Breast epithelium (tissue), 3 donors: ENCODE measurements around the gene HSPBP1.

Experiments
- CTCF ChIP-seq, 3 donors: fragments of 450-650 bp; IDR thresholded peaks; one replicate each; pipeline ENCODE4 v1.5.1; 2016 to 2017; ENCODE audit warnings: antibody characterized with exemption in 3 of 3, mild to moderate bottlenecking in 3 of 3, moderate library complexity in 3 of 3
- POLR2A ChIP-seq: fragments of 450-650 bp; IDR thresholded peaks from one replicate; pipeline ENCODE4 v1.6.1; 2016; ENCODE audit warnings: antibody characterized with exemption, mild to moderate bottlenecking, moderate library complexity

GRCh38 chr19:55240713-55241020 lies 39.2 kb downstream of the HSPBP1 start:
- no peak for TF ChIP-seq CTCF (IDR thresholded peaks at IDR 0.05)
- no peak for TF ChIP-seq POLR2A
